Lower leg skin (tissue), 3 donors: ENCODE results near the gene NT5C1B.

Experiments used
- POLR2A ChIP-seq, 2 donors: fragments of 450-650 bp; IDR thresholded peaks; one replicate each; pipeline ENCODE4 v1.6.1; 2016 to 2017; ENCODE audit warnings: antibody characterized with exemption in 2 of 2, mild to moderate bottlenecking in 1 of 2, moderate library complexity in 1 of 2
- TF ChIP-seq, protein P1 (sequence below), 3 donors: fragments of 450-650 bp; IDR thresholded peaks; one replicate each; pipeline ENCODE4 v1.5.1; 2016; ENCODE audit warnings: antibody characterized with exemption in 3 of 3, mild to moderate bottlenecking in 3 of 3, moderate library complexity in 2 of 3

DNA sequence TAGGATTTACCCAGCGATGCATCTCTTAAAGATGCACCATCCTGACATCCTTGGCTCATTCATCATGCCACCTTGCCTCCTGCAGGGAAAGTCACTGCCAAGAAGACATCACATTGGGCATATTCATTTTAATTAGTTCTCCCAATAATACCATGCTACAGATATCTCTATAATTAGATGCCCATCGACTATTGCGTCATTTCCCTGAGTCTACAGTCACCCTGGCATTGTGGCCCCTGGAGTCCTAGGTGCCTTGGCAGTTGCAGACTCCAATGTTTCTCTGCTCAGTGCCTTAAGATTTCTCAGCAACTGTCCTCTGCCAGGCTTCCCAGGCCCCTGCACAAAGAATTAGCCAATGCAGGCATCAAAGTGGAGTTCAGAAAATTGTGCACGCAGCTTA lies 61.5 kb downstream of the NT5C1B start:
- TF ChIP-seq, protein P1, sequence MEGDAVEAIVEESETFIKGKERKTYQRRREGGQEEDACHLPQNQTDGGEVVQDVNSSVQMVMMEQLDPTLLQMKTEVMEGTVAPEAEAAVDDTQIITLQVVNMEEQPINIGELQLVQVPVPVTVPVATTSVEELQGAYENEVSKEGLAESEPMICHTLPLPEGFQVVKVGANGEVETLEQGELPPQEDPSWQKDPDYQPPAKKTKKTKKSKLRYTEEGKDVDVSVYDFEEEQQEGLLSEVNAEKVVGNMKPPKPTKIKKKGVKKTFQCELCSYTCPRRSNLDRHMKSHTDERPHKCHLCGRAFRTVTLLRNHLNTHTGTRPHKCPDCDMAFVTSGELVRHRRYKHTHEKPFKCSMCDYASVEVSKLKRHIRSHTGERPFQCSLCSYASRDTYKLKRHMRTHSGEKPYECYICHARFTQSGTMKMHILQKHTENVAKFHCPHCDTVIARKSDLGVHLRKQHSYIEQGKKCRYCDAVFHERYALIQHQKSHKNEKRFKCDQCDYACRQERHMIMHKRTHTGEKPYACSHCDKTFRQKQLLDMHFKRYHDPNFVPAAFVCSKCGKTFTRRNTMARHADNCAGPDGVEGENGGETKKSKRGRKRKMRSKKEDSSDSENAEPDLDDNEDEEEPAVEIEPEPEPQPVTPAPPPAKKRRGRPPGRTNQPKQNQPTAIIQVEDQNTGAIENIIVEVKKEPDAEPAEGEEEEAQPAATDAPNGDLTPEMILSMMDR (IDR thresholded peaks at IDR 0.05) = no peak
- TF ChIP-seq POLR2A (IDR thresholded peaks at IDR 0.05) = no peak
